GM12864 (cell line): ENCODE data around the gene MSTO1.
"Not testable (repeated sequence)": the region's sequence is repeated elsewhere in the genome, so short reads cannot be mapped to it uniquely, and the experiment has no call there.

Experiments
- DNase-seq: peaks from one replicate; pipeline ENCODE4 v3.0.0-alpha.2; 2011; ENCODE audit warnings: low read depth
- H3K4me3 ChIP-seq: 2 replicates; pipeline ENCODE4 v1.5.1; 2011; ENCODE audit warnings: mild to moderate bottlenecking, low read depth, low read length, control low read depth
- TF ChIP-seq, protein P1 (sequence below): IDR thresholded peaks from 2 replicates; pipeline ENCODE4 v1.5.1; 2011; ENCODE audit warnings: low read depth, mild to moderate bottlenecking, moderate library complexity, low read length, control low read depth, inconsistent platforms; ENCODE audit errors: missing control alignments

MSTO1 gene

DNA sequence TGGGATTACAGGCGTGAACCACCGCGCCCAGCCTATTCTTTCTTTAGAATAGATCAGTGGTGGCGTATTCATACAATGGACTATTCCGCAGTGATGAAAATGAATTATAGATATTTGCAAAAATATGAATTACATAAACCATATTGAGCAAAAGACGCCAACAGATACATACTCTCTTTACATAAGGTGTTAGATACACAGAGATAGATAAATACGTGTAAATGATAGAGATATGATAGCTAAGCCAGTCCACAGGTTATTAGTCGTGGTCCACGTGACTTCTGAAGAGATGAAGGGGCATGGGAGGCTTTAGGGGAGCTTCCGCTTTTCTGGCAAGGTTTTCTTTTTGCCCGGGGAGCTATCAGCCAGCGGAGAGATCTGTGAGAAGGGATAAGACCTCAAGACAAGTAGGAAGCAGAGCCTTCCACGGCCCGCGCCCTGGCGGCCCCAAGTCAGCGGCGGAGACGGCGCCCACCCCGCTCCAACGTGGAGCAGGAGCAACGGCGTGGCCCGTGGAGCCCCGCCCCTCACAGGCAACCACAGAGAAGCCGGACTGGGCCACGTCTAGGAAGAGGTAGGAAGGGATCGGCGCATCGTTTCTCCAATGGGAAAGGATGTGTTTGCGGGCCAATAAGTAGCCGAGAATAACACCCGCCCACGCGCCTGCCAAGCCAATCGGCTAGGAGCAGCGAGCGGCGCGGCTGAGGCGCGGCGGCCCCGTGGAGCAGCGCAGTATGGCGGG lies at the start of gene MSTO1:
Gene MSTO1 (plus strand): TSS at position 704 of the 742 bp plus-strand sequence. CDS start 31 bp downstream, at position 735.
- TF ChIP-seq, protein P1, sequence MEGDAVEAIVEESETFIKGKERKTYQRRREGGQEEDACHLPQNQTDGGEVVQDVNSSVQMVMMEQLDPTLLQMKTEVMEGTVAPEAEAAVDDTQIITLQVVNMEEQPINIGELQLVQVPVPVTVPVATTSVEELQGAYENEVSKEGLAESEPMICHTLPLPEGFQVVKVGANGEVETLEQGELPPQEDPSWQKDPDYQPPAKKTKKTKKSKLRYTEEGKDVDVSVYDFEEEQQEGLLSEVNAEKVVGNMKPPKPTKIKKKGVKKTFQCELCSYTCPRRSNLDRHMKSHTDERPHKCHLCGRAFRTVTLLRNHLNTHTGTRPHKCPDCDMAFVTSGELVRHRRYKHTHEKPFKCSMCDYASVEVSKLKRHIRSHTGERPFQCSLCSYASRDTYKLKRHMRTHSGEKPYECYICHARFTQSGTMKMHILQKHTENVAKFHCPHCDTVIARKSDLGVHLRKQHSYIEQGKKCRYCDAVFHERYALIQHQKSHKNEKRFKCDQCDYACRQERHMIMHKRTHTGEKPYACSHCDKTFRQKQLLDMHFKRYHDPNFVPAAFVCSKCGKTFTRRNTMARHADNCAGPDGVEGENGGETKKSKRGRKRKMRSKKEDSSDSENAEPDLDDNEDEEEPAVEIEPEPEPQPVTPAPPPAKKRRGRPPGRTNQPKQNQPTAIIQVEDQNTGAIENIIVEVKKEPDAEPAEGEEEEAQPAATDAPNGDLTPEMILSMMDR = no peak

DNA sequence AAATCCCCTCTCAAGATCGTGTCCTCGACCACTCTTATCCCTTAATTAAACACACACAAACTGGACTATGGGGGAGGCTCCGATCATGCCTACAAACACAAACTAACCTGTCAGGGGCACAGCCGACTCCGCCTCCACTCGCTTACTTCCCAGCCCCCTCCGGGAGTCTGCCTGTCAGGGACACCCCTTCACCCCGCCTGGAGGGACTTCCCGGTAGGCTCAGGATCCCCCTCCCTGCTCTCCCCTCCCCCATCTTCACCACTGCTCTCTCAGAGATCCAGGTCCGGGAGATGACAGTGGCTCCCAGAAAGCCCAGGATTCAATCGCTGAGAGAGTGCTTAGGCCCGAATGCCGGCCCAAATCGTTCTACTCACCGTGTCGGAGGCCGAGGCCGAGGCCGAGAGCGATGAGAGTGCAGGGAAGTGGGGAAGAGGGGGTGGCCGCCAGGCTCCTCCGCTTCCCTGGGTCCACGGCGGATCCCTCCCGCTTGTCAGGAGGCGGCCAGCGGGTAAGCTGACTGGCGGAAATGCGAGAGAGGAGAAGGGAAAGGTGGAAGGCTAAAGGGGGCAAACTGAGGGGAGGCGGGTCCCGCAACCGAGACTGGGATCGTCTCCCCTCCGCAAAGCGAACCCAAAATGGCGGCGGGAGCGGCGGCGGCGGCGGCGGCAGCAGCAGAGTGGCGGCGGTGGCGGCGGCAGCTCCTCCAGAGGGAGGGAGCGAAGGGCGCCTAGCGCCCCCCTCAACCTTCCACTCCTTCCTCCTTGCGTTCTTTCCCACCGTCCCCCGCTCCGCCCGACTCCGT lies 48.0 kb upstream of the MSTO1 start:
- H3K4me3 ChIP-seq = peak overlapping the region; percentile 96
- not testable (repeated sequence) for DNase-seq

More for the DNA sequence above, at the start of gene MSTO1:
- H3K4me3 ChIP-seq = peak within 1 kb of the TSS; percentile 85
- DNase-seq = peak; percentile 98

DNA sequence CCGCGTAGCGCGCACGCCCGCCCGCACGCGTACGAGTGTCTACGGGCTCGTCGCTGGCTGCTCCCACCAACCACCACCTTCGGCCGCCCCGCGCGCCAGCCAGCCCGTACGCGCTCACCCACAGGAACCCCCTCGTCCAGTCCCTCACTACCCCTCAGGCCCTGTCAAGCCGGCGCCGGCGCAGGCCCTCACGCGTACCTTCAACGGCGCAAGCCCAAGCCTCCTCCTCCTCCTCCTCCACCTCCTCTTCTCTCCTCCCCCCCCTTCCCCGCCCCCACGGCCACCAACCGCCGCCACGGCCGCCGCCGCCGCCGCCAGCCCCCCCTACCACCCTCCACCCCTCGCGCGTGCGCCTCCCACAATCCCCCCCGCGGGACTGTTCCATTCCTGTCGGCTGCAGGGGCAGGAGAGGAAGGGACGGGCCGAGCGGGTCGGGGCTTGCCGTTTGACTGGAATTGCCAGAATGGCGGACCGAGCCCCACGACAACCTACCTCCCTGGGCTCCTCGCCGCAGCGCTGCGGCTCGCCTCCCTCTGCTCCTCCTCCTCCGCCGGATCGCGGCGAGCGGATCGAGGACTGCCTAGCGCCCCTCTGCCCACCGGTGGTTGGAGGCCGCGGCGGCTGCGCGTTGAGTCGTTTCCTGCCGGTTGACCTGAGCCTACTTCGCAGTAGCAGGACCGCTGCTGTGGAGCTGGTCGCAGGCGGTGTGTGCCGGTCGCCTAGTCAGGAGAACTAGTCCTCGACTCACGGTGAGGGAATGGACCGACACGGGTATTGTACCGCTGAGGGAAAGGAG lies 47.2 kb upstream of the MSTO1 start, which contains the start of gene ASH1L:
Gene ASH1L (minus strand): TSS at position 223 of the 796 bp plus-strand sequence. CDS start 41,284 bp downstream, outside the sequence.
- DNase-seq = peak; percentile 74
- peak within 1 kb of the TSS; percentile 96 for H3K4me3 ChIP-seq
- TF ChIP-seq, protein P1 = no peak

DNA sequence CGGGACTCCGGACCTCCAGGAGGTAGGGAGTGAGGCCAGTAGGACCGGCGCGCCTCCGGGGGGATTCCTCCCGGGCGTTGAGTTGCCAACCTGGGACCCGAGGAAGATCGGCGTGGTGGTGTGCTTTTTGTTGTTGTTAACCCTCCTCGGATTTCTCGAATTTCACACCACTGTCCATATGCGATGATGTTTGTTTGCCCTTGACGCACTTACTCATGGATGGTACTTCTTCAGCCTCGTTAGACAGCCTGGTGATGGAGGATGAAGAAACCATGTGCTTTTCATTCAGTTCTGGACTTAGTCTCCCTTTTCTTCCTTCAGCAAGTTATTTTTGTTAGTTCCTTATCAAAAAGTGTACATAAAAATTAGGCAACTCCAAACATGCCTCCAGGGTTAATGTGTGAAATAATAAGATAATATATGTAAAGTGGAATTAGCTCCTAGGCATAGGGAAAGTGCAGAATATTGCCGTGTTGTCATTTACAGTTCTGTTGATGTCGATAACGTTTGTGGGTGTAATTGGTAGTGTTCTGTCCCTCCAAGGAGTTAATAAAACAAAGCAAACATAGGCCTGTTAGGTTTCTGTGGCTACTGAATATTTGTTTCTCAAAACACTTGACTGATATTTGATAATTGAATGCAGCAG lies 46.5 kb upstream of the MSTO1 start:
- DNase-seq = not testable (repeated sequence)
- peak overlapping the region; percentile 96 for H3K4me3 ChIP-seq

DNA sequence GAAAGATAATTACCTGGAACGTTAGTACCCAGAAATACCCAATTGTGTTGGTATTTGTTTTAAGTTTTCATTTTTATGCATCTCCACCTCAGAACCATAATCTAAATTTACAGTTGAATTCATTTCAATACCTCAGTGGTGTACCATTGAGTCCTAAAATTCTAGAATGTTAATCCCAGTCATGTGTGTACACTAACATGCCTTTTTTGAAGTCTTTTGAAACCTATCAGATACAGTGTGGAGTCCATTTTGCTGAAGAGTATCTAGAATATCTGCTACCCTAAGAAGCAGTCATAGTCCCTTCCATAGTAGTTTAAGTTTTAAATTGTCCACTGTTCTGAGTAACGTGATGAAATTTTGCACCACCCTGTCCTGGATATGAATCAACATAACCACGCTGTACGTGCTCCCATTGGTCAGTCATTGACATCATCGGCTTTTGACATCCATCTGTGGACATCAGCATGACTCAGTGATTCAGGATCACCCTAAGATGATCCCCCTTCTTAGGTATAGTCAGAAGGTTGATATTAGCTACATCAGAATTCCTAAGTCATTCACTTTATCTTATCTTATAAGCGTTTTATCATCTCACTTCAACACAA lies 39.9 kb upstream of the MSTO1 start:
- no peak for DNase-seq
- no peak overlapping the region for H3K4me3 ChIP-seq
- TF ChIP-seq, protein P1 = no peak

DNA sequence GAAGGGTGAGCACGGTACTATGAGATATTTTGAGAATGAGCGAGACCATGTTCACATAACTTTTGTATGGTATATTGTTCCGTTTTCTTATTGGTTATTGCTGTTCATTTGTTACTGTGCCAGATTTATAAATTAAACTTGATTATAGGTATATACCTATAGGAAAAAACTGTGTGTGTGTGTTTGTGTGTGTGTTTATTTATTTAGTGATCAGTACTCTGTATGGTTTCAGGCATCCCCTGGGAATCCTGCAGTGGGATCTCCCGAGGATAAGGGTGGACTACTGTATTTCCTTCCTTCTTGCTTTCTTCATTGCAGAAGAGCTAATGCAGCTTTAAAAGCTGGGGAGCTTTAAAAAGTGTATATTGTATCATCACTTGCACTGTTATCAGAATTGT lies 39.4 kb upstream of the MSTO1 start:
- H3K4me3 ChIP-seq = no peak overlapping the region
- TF ChIP-seq, protein P1 = no peak
- DNase-seq = no peak

DNA sequence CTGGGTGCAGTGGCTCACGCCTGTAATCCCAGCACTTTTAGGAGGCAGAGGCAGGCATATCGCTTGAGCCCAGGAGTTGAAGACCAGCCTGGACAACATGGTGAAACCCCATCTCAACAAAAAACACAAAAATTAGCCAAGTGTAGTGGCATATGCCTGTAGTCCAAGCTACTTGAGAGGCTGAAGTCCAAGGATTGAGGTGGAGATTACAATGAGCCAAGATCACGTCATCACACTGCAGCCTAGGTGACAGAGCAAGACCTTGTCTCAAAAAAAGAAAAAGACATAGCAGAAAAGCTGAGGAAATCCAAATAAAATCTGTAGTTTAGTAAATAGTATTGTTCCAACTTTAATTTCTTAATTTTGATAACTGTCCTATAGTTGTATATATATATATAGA lies 35.9 kb upstream of the MSTO1 start:
- DNase-seq = no peak
- TF ChIP-seq, protein P1 = no peak
- H3K4me3 ChIP-seq = no peak overlapping the region

DNA sequence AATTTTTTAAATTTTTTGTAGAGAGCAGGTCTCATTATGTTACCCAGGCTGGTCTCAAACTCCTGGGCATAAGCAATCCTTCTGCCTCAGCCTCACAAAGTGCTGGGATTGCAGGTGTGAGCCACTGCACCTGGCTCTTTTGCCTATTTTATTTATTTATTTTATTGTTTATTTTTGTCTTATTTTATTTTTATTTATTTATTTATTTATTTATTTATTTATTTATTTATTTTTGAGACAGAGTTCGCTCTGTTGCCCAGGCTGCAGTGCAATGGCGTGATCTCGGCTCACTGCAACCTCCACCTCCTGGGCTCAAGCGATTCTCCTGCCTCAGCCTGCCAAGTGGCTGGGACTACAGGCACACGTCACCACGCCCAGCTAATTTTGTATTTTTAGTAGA lies 34.4 kb upstream of the MSTO1 start:
- not testable (repeated sequence) for H3K4me3 ChIP-seq, DNase-seq

DNA sequence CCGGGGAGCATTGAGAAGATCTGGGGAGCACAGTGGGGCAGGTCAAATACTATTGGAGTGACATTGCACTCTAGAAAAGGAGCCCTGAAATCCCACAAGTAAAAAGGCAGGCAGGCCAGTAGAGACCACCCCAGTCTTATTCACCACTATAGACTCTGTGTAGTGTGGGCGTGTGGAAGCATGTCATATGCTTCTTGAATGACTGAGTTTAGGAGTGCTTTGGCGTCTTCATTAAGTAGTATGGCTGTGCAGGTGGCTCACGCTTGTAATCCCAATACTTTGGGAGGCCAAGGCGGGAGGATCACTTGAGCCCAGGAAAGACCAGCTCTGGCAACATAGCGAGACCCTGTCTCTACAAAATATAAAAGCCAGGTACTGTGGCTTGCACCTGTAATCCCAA lies 26.2 kb upstream of the MSTO1 start:
- H3K4me3 ChIP-seq, DNase-seq: not testable (repeated sequence)

DNA sequence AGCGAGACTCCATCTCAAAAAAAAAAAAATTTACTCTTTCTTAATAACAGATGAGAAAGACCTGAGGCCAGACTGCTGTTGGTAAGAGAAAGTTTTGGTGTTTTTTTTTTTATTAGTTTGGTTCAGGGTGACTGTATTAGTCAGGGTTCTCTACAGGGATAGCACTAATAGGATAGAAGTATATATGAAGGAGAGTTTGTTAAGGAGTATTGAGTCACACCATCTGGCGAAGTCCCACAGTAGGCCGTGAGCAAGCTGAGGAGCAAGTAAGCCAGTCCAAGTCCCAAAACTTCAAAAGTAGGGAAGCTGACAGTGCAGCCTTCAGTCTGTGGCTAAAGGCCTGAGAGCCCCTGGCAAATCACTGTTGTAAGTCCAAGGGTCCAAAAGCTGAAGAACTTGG lies 20.7 kb upstream of the MSTO1 start:
- not testable (repeated sequence) for H3K4me3 ChIP-seq, DNase-seq
